Skeletal muscle satellite cell (primary cell): ENCODE data around the gene TMEM198. TPM values are rescaled to one million over a fixed set of nuclear protein-coding genes. Genes with fewer than 3 reads are reported as not detected.

Experiments
- H3K27me3 ChIP-seq: 2 replicates; pipeline ENCODE4 v1.7.0; 2013; ENCODE audit warnings: low read length; ENCODE audit not compliant: control insufficient read depth, insufficient read depth
- H3K36me3 ChIP-seq: 2 replicates; pipeline ENCODE4 v1.7.0; 2013; ENCODE audit warnings: mild to moderate bottlenecking, control low read depth, low read length; ENCODE audit not compliant: insufficient read depth
- H3K4me1 ChIP-seq: 2 replicates; pipeline ENCODE4 v1.7.0; 2013; ENCODE audit warnings: low read length; ENCODE audit not compliant: control insufficient read depth, insufficient read depth
- H3K4me2 ChIP-seq: 2 replicates; pipeline ENCODE4 v1.7.0; 2013; ENCODE audit warnings: mild to moderate bottlenecking, low read length
- H3K4me3 ChIP-seq: 2 replicates; pipeline ENCODE4 v1.7.0; 2013; ENCODE audit warnings: low read length
- H3K9ac ChIP-seq: 2 replicates; pipeline ENCODE4 v1.7.0; 2013; ENCODE audit warnings: mild to moderate bottlenecking, low read depth, low read length, moderate library complexity
- H3K9me3 ChIP-seq: replicated peaks from 2 replicates; pipeline ENCODE4 v1.7.0; 2013; ENCODE audit warnings: mild to moderate bottlenecking, control low read depth, low read length
- small RNA-seq: library from RNA; depleted of rRNA; stranded (forward); fragments of <200 nt; gene quantifications from one replicate; pipeline ENCODE3, GENCODE V24; 2012

Gene TMEM198

GRCh38 chr2:219591091-219591490 is 47.3 kb downstream of the TMEM198 start:
- peaks cover 11% of the 10 kb centered on the region for H3K27me3 ChIP-seq

GRCh38 chr2:219592736-219593135 is 48.9 kb downstream of the TMEM198 start:
- Histone ChIP-seq H3K9ac (no peak overlapping the region), H3K9me3 (no peaks in the 10 kb centered on the region), H3K4me1 (peaks cover 11% of the 10 kb centered on the region), H3K4me3 (no peak overlapping the region), H3K4me2 (peak overlapping the region; percentile 27), H3K27me3 (peaks cover 4% of the 10 kb centered on the region), H3K36me3 (no peaks in the 10 kb centered on the region)

More at GRCh38 chr2:219591091-219591490, 47.3 kb downstream of the TMEM198 start:
- Histone ChIP-seq H3K4me3 (no peak overlapping the region), H3K4me2 (no peak overlapping the region), H3K9me3 (no peaks in the 10 kb centered on the region), H3K9ac (no peak overlapping the region), H3K36me3 (no peaks in the 10 kb centered on the region), H3K4me1 (peaks cover 2% of the 10 kb centered on the region)

- Histone ChIP-seq H3K27me3 (peaks cover 4% of the 10 kb centered on the region), H3K4me1 (peaks cover 11% of the 10 kb centered on the region), H3K4me3 (no peak overlapping the region), H3K9me3 (no peaks in the 10 kb centered on the region), H3K36me3 (no peaks in the 10 kb centered on the region), H3K4me2 (no peak overlapping the region), H3K9ac (no peak overlapping the region)
Measured at GRCh38 chr2:219593154-219593553, 49.3 kb downstream of the TMEM198 start.

GRCh38 chr2:219595256-219595655 is 51.4 kb downstream of the TMEM198 start:
- H3K9ac ChIP-seq: no peak overlapping the region
- H3K4me2 ChIP-seq: no peak overlapping the region
- no peaks in the 10 kb centered on the region for H3K9me3 ChIP-seq
- H3K36me3 ChIP-seq: no peaks in the 10 kb centered on the region
- peaks cover 4% of the 10 kb centered on the region for H3K27me3 ChIP-seq
- H3K4me1 ChIP-seq: peaks cover 18% of the 10 kb centered on the region
- no peak overlapping the region for H3K4me3 ChIP-seq

- peaks cover 10% of the 10 kb centered on the region for H3K36me3 ChIP-seq
- peaks cover 18% of the 10 kb centered on the region for H3K4me1 ChIP-seq
- no peaks in the 10 kb centered on the region for H3K9me3 ChIP-seq
- no peaks in the 10 kb centered on the region for H3K27me3 ChIP-seq
- H3K4me3 ChIP-seq: peak overlapping the region; percentile 83
- peak overlapping the region; percentile 87 for H3K4me2 ChIP-seq
- peak overlapping the region; percentile 95 for H3K9ac ChIP-seq
Measured at GRCh38 chr2:219596954-219597551, 53.2 kb downstream of the TMEM198 start.

- Histone ChIP-seq H3K9me3 (no peaks in the 10 kb centered on the region), H3K9ac (peak within 1 kb of the TSS; percentile 95)
Measured at GRCh38 chr2:219597552-219598307, 53.9 kb downstream of the TMEM198 start, which contains the start of gene STK11IP. STK11IP (plus strand) TSS chr2:219597857; CDS start chr2:219598120, 263 bp downstream.

GRCh38 chr2:219598308-219599078 is 54.7 kb downstream of the TMEM198 start:
- peak overlapping the region; percentile 95 for H3K9ac ChIP-seq

More at GRCh38 chr2:219597552-219598307, 53.9 kb downstream of the TMEM198 start, which contains the start of gene STK11IP:
- Histone ChIP-seq H3K36me3 (peaks cover 16% of the 10 kb centered on the region), H3K4me1 (peaks cover 18% of the 10 kb centered on the region), H3K27me3 (no peaks in the 10 kb centered on the region), H3K4me3 (peak within 1 kb of the TSS; percentile 83), H3K4me2 (peak within 1 kb of the TSS; percentile 87)

More at GRCh38 chr2:219598308-219599078, 54.7 kb downstream of the TMEM198 start:
- no peaks in the 10 kb centered on the region for H3K27me3 ChIP-seq
- H3K4me2 ChIP-seq: peak overlapping the region; percentile 87
- H3K4me1 ChIP-seq: peaks cover 18% of the 10 kb centered on the region
- H3K9me3 ChIP-seq: no peaks in the 10 kb centered on the region
- peak overlapping the region; percentile 83 for H3K4me3 ChIP-seq
- H3K36me3 ChIP-seq: peaks cover 17% of the 10 kb centered on the region

Small RNA genes within 50 kb of the gene (small RNA-seq; reads per million reads assigned to genes)
- gene MIR3132 (not detected), gene RN7SKP213 (not detected)
